ENCODE results near the gene ARHGEF17.

- TF ChIP-seq ISX (CRISPR knock-in tag; conservative IDR thresholded peaks at IDR 0.05) (no peak), ZMYM2 (CRISPR knock-in tag; IDR thresholded peaks at IDR 0.05) (no peak), RAD51 (IDR thresholded peaks at IDR 0.05; ENCODE audit: borderline replicate concordance) (no peak), ZNF296 (CRISPR knock-in tag; conservative IDR thresholded peaks at IDR 0.05) (no peak), ELF1 (CRISPR knock-in tag; IDR thresholded peaks at IDR 0.05) (no peak), CAMTA2 (CRISPR knock-in tag; IDR thresholded peaks at IDR 0.05; ENCODE audit: borderline replicate concordance) (no peak), ZFP82 (CRISPR knock-in tag; IDR thresholded peaks at IDR 0.05; ENCODE audit: borderline replicate concordance) (no peak), TARDBP (CRISPR knock-in tag; IDR thresholded peaks at IDR 0.05) (no peak), POLR2AphosphoS2 (IDR thresholded peaks at IDR 0.05; ENCODE audit: low read depth, low read length) (no peak)
- TF ChIP-seq, protein P1, sequence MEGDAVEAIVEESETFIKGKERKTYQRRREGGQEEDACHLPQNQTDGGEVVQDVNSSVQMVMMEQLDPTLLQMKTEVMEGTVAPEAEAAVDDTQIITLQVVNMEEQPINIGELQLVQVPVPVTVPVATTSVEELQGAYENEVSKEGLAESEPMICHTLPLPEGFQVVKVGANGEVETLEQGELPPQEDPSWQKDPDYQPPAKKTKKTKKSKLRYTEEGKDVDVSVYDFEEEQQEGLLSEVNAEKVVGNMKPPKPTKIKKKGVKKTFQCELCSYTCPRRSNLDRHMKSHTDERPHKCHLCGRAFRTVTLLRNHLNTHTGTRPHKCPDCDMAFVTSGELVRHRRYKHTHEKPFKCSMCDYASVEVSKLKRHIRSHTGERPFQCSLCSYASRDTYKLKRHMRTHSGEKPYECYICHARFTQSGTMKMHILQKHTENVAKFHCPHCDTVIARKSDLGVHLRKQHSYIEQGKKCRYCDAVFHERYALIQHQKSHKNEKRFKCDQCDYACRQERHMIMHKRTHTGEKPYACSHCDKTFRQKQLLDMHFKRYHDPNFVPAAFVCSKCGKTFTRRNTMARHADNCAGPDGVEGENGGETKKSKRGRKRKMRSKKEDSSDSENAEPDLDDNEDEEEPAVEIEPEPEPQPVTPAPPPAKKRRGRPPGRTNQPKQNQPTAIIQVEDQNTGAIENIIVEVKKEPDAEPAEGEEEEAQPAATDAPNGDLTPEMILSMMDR (CRISPR knock-in tag; IDR thresholded peaks at IDR 0.05): no peak
Measured at GRCh38 chr11:73270016-73270854, 37.8 kb upstream of the ARHGEF17 start.

Measured in HepG2 (cell line).